Measurements from ENCODE around the gene ZFPL1. TPM values are rescaled to one million over a fixed set of nuclear protein-coding genes. Genes with fewer than 3 reads are reported as not detected.

The ZFPL1 gene
- total and polyA plus RNA-seq, 9 of the 15 experiments (the other 6 are each of a cell fraction or from before 2014, with no cell fraction given), result 3.7 to 37.5 (median 22.7) TPM

- peak; percentile 99 for FAIRE-seq
- Histone ChIP-seq H3K9me1 (ENCODE audit: control insufficient read depth, insufficient read depth, low read length) (no peaks in the 10 kb centered on the region), H4K20me1 (replicated peaks; ENCODE audit: control insufficient read depth, insufficient read depth, low read length) (no peaks in the 10 kb centered on the region), H3K27ac (ENCODE audit: extremely low read depth, low read depth, low read length) (peak within 1 kb of the TSS; percentile 86), H3K27me3 (ENCODE audit: control insufficient read depth in 2 of 2, insufficient read depth in 2 of 2, low read length in 2 of 2) (no peaks in the 10 kb centered on the region), H3K4me2 (ENCODE audit: insufficient read depth, low read length) (peak within 1 kb of the TSS; percentile 95), H3K9ac (ENCODE audit: insufficient read depth in 1 of 2, low read depth in 2 of 2, low read length in 2 of 2) (peak within 1 kb of the TSS; percentile 89 to 98), H3K9me3 (replicated peaks; ENCODE audit: control insufficient read depth, insufficient read depth, low read depth, low read length) (no peaks in the 10 kb centered on the region), H3K36me3 (ENCODE audit: control insufficient read depth, insufficient read depth, low read length) (peaks cover 61% of the 10 kb centered on the region), H2AFZ (ENCODE audit: low read depth, low read length) (peak within 1 kb of the TSS; percentile 60; the same call in 1 of the 2 replicates), H3K79me2 (ENCODE audit: control insufficient read depth, insufficient read depth, low read length) (peaks cover 56% of the 10 kb centered on the region), H3K4me1 (replicated peaks in 1 of 2; ENCODE audit: control insufficient read depth in 2 of 2, insufficient read depth in 2 of 2, low read length in 2 of 2) (peaks cover 33 to 41% of the 10 kb centered on the region in 2 experiments), H3K4me3 (peak within 1 kb of the TSS; percentile 95)
- no TSS peak for BruUV-seq (replicated peaks)
- ATAC-seq, result peak; percentile 78
- intact Hi-C loops (cut with micrococcal nuclease) (loop anchor here (1.0 to 10.0 kb wide), 3 partner anchors 104 to 233 kb away; partner anchors contain the start of gene CDC42EP2), in situ Hi-C loops (cut with MboI) (no loop called here)
- POLR2A ChIA-PET, result interaction anchor here (0.5 to 9.5 kb wide), 32 partner anchors 11 to 454 kb away, joined by 3 to 182 read pairs (median 4); partner anchors contain the start of genes ARL2, CAPN1, DPF2 and POLA2
- CTCF ChIA-PET (ENCODE audit: low intra/inter-chr PET ratio), result interaction anchor here (0.6 to 1.9 kb wide), 7 partner anchors 63 to 331 kb away, joined by 3 to 7 read pairs (median 4); partner anchors contain the start of gene ARL2
- peak; percentile 84 to 99 (median 90) for DNase-seq (ENCODE audit: extremely low read depth in 1 of 4, low spot score in 3 of 4)
- WGBS (ENCODE audit: insufficient coverage, low coverage, missing lambda C conversion rate), result under 1% methylated on average over 72 of the region's 89 CpGs
- peak; percentile 94 for TF ChIP-seq XRCC5 (IDR thresholded peaks at IDR 0.05; ENCODE audit: low read depth, low read length)
- peak; percentile 77; the same call in 1 of the 2 replicates for TF ChIP-seq DNMT1 (IDR thresholded peaks at IDR 0.05)
- peak; percentile 68; the same call in 1 of the 2 replicates for TF ChIP-seq ETV5 (CRISPR knock-in tag; IDR thresholded peaks at IDR 0.05; ENCODE audit: low read depth)
- peak; percentile 99 for TF ChIP-seq GABPA (tag; conservative IDR thresholded peaks at IDR 0.05; ENCODE audit: low read depth)
- peak; percentile 50; the same call in 1 of the 2 replicates for TF ChIP-seq ESRRA (IDR thresholded peaks at IDR 0.05; ENCODE audit: borderline replicate concordance, low read depth)
- no peak for TF ChIP-seq YBX1 (IDR thresholded peaks at IDR 0.05)
- 0 out of 2 replicates have a peak, but pooled peaks have one; percentile 41 for TF ChIP-seq FOSL1 (tag; conservative IDR thresholded peaks at IDR 0.05)
- peak; percentile 97 for TF ChIP-seq CEBPB (tag; IDR thresholded peaks at IDR 0.05)
- no peak; the same call in 1 of the 2 replicates for TF ChIP-seq ZNF12 (CRISPR knock-in tag; IDR thresholded peaks at IDR 0.05)
- TF ChIP-seq ZSCAN29 (IDR thresholded peaks at IDR 0.05), result no peak
- peak; percentile 96 for TF ChIP-seq ARID4B (CRISPR knock-in tag; IDR thresholded peaks at IDR 0.05)
- peak; percentile 82 for TF ChIP-seq ZBTB12 (CRISPR knock-in tag; IDR thresholded peaks at IDR 0.05)
- TF ChIP-seq ZC3H8 (IDR thresholded peaks at IDR 0.05), result peak; percentile 16; the same call in 1 of the 2 replicates
- TF ChIP-seq EGR1 (conservative IDR thresholded peaks at IDR 0.05), result peak; percentile 91
- TF ChIP-seq CBFA2T3 (IDR thresholded peaks at IDR 0.05), result no peak
Observed at GRCh38 chr11:65117206-65118096, 33.4 kb downstream of the ZFPL1 start, which contains the start of gene ZNHIT2. Gene ZNHIT2 (minus strand): TSS chr11:65117701. CDS start chr11:65117653, 48 bp downstream.

Measured in K562 (cell line).